ENCODE results near the gene RPAP3.

RPAP3 gene

DNA sequence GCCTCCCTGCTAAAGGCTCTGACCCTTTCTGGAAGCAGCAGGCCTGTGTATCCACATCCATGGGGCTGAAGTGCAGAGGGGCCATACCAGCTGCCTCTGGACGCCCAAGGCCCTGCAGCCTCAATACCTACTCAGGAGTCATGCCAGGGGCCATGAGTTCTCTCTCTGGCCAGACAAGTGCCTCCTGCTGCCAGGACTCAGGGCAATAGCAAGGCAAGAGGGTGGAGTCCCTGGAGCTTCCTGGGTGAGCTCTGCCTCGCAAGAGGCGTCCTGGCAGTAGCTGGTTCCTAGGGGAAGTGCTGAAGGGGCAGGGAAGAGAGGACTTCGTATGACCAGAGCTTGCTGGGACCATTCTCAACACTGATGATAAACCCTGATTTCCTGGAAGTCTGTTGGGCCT lies 30.4 kb upstream of the RPAP3 start:
- H3K27me3 ChIP-seq (ENCODE audit: control insufficient read depth, insufficient read depth, low read length) = no peaks in the 10 kb centered on the region
- no peak overlapping the region for H3K9ac ChIP-seq
- TF ChIP-seq, protein P1, sequence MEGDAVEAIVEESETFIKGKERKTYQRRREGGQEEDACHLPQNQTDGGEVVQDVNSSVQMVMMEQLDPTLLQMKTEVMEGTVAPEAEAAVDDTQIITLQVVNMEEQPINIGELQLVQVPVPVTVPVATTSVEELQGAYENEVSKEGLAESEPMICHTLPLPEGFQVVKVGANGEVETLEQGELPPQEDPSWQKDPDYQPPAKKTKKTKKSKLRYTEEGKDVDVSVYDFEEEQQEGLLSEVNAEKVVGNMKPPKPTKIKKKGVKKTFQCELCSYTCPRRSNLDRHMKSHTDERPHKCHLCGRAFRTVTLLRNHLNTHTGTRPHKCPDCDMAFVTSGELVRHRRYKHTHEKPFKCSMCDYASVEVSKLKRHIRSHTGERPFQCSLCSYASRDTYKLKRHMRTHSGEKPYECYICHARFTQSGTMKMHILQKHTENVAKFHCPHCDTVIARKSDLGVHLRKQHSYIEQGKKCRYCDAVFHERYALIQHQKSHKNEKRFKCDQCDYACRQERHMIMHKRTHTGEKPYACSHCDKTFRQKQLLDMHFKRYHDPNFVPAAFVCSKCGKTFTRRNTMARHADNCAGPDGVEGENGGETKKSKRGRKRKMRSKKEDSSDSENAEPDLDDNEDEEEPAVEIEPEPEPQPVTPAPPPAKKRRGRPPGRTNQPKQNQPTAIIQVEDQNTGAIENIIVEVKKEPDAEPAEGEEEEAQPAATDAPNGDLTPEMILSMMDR (IDR thresholded peaks at IDR 0.05) = no peak
- H3K4me1 ChIP-seq = peaks cover 40% of the 10 kb centered on the region
- peak overlapping the region; percentile 82 for H3K27ac ChIP-seq
- H3K79me2 ChIP-seq = no peaks in the 10 kb centered on the region
- no peak overlapping the region for H3K4me3 ChIP-seq (ENCODE audit: low read depth, low read length)
- no peak overlapping the region for H2AFZ ChIP-seq
- no peaks in the 10 kb centered on the region for H3K36me3 ChIP-seq (ENCODE audit: control insufficient read depth, insufficient read depth, low read length)
- no peak overlapping the region for H3K4me2 ChIP-seq (ENCODE audit: low read length)
- H3K9me3 ChIP-seq (ENCODE audit: control insufficient read depth, low read length) = no peaks in the 10 kb centered on the region

GRCh38 chr12:47735649-47736048 lies 29.8 kb upstream of the RPAP3 start:
- H3K4me2 ChIP-seq (ENCODE audit: low read length) = no peak overlapping the region
- H3K27me3 ChIP-seq (ENCODE audit: control insufficient read depth, insufficient read depth, low read length) = no peaks in the 10 kb centered on the region
- no peak overlapping the region for H3K4me3 ChIP-seq (ENCODE audit: low read depth, low read length)
- TF ChIP-seq, protein P1 (IDR thresholded peaks at IDR 0.05) = no peak
- H3K27ac ChIP-seq = peak overlapping the region; percentile 82
- no peaks in the 10 kb centered on the region for H3K79me2 ChIP-seq
- H3K9ac ChIP-seq = no peak overlapping the region
- H3K36me3 ChIP-seq (ENCODE audit: control insufficient read depth, insufficient read depth, low read length) = no peaks in the 10 kb centered on the region
- H2AFZ ChIP-seq = no peak overlapping the region
- H3K4me1 ChIP-seq = peaks cover 41% of the 10 kb centered on the region
- H3K9me3 ChIP-seq (ENCODE audit: control insufficient read depth, low read length) = no peaks in the 10 kb centered on the region

DNA sequence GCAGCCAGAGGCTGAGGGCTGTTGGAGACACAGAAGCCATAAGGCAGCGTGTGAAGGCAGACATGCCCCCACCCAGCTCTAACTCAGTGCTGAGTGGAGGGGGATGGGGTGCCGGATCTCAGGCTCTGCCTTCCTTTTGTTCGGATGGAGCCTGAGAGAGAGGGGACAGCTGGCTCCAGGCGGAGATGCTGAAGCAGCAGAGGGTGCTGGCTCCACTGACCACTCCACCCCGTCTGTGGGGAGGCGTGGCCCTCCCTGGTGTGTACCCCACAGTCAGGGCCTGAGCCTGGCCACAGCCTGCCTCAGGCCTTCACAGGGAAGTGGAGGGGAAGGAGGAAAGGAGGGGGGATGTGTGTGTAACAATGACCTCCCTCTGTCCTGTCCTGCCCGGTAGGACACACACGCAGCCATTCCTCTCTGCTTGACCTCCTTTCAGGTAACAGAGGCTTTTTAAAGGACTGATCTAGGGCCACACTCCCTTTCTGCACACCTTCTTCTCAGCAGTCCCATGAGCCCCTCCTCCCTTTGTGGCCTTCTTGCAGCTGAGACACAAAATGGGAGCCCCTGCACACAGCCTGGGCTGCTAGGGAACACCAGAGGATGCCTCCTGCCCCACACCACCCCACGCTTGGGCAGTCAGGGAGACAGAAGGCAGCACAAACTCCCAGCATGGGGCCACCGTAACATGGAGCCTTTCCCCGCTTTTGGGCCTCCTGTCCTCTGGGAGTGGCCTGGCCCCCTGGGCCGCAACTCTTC lies 29.1 kb upstream of the RPAP3 start:
- H3K79me2 ChIP-seq = no peaks in the 10 kb centered on the region
- no peaks in the 10 kb centered on the region for H3K36me3 ChIP-seq (ENCODE audit: control insufficient read depth, insufficient read depth, low read length)
- peak overlapping the region; percentile 43 for H2AFZ ChIP-seq
- H3K9ac ChIP-seq = no peak overlapping the region
- no peak overlapping the region for H3K4me2 ChIP-seq (ENCODE audit: low read length)
- no peaks in the 10 kb centered on the region for H3K9me3 ChIP-seq (ENCODE audit: control insufficient read depth, low read length)
- H3K27me3 ChIP-seq (ENCODE audit: control insufficient read depth, insufficient read depth, low read length) = no peaks in the 10 kb centered on the region
- TF ChIP-seq, protein P1 (IDR thresholded peaks at IDR 0.05) = no peak
- H3K4me3 ChIP-seq (ENCODE audit: low read depth, low read length) = no peak overlapping the region
- H3K4me1 ChIP-seq = peaks cover 49% of the 10 kb centered on the region
- H3K27ac ChIP-seq = peak overlapping the region; percentile 32

DNA sequence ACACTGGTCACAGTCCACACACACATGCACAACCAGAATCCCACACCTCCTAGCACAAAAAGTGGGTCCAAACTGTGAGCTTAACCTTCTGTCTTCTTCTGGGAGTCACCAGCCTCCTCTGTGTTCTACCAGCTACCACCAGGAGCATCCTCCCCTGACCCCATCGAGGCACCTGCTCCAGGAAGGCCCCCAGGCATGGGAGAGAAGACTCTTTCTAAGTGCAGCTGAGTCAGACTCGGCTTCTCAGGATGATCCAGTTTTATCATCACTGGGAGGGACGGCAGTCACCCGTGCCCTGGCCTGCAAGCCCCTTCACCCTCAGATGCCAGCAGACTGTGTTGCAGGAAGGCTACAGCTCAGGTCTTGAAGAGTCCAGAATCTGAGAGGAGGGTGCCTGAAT lies 27.3 kb upstream of the RPAP3 start:
- no peak overlapping the region for H2AFZ ChIP-seq
- H3K27ac ChIP-seq = no peak overlapping the region
- H3K79me2 ChIP-seq = no peaks in the 10 kb centered on the region
- H3K4me3 ChIP-seq (ENCODE audit: low read depth, low read length) = no peak overlapping the region
- H3K9me3 ChIP-seq (ENCODE audit: control insufficient read depth, low read length) = no peaks in the 10 kb centered on the region
- peaks cover 54% of the 10 kb centered on the region for H3K4me1 ChIP-seq
- H3K4me2 ChIP-seq (ENCODE audit: low read length) = no peak overlapping the region
- H3K27me3 ChIP-seq (ENCODE audit: control insufficient read depth, insufficient read depth, low read length) = no peaks in the 10 kb centered on the region
- TF ChIP-seq, protein P1 (IDR thresholded peaks at IDR 0.05) = no peak
- no peak overlapping the region for H3K9ac ChIP-seq
- H3K36me3 ChIP-seq (ENCODE audit: control insufficient read depth, insufficient read depth, low read length) = no peaks in the 10 kb centered on the region

DNA sequence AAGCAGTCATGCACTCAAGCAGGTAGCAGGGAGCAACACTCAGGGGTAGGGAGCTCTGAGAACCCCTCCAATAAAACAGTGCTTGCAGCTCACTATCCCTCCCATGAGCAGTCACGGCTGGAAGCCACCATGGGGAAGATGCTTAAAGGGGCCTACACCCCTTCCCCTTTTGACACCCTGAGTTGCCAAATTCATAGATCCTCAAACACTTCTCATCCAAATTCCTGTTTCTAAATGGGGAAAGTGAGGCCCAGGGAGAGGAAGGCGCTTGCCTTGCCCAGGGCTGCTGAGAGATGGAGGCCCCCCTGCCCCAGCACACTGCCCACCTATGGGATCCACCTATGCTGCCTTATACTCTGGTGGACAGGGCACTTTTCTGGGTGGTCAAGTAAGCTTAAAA lies 26.7 kb upstream of the RPAP3 start:
- H3K79me2 ChIP-seq = no peaks in the 10 kb centered on the region
- TF ChIP-seq, protein P1 (IDR thresholded peaks at IDR 0.05) = no peak
- no peaks in the 10 kb centered on the region for H3K9me3 ChIP-seq (ENCODE audit: control insufficient read depth, low read length)
- H3K27me3 ChIP-seq (ENCODE audit: control insufficient read depth, insufficient read depth, low read length) = no peaks in the 10 kb centered on the region
- H3K27ac ChIP-seq = no peak overlapping the region
- no peak overlapping the region for H3K9ac ChIP-seq
- peaks cover 47% of the 10 kb centered on the region for H3K4me1 ChIP-seq
- no peaks in the 10 kb centered on the region for H3K36me3 ChIP-seq (ENCODE audit: control insufficient read depth, insufficient read depth, low read length)
- no peak overlapping the region for H2AFZ ChIP-seq
- no peak overlapping the region for H3K4me3 ChIP-seq (ENCODE audit: low read depth, low read length)
- no peak overlapping the region for H3K4me2 ChIP-seq (ENCODE audit: low read length)
